ENCODE measurements around the gene SLC17A5.

DNA sequence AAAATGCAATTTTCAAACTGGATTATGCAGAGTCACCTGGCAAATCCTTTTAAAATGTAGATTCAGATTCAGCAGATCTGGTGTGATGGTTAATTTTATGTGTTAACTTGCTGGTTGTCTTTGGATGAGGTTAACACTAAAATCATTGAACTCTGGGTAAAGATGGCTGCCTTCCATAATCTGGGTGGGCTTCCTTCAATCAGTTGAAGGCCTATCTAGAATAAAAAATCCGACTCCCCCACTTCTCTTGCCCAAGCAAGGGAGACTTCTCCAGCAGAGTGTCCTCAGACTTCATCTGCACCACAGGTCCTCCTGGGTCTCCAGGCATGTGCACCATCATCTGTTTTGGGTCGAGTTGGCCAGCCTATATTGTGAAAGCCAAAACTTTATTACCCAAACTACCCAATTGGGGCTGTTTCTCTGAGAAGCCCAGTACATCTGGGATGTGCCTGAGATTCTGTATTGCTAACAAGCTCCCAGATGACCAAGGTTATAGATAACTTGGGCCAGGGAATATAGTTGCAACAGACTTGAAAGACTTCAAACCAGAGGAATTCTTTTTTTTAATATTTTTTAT lies 1.6 kb upstream of the SLC17A5 start:
- TF ChIP-seq BHLHE40 (IDR thresholded peaks at IDR 0.05; ENCODE audit: borderline replicate concordance) (no peak), SP1 (IDR thresholded peaks at IDR 0.05) (no peak), FOXA1 (IDR thresholded peaks at IDR 0.05) (no peak), ELF4 (IDR thresholded peaks at IDR 0.05) (no peak), ZNF384 (IDR thresholded peaks at IDR 0.05) (no peak), ARNT (IDR thresholded peaks at IDR 0.05) (no peak), PKNOX1 (IDR thresholded peaks at IDR 0.05) (no peak), FOXK2 (IDR thresholded peaks at IDR 0.05) (no peak), FOXM1 (IDR thresholded peaks at IDR 0.05; ENCODE audit: borderline replicate concordance) (no peak), SUZ12 (IDR thresholded peaks at IDR 0.05) (no peak), NFRKB (IDR thresholded peaks at IDR 0.05) (no peak), L3MBTL2 (conservative IDR thresholded peaks at IDR 0.05) (no peak), HDGF (IDR thresholded peaks at IDR 0.05; ENCODE audit: borderline replicate concordance) (no peak)
